ENCODE measurements around the gene NXPH3.

NXPH3 gene

DNA sequence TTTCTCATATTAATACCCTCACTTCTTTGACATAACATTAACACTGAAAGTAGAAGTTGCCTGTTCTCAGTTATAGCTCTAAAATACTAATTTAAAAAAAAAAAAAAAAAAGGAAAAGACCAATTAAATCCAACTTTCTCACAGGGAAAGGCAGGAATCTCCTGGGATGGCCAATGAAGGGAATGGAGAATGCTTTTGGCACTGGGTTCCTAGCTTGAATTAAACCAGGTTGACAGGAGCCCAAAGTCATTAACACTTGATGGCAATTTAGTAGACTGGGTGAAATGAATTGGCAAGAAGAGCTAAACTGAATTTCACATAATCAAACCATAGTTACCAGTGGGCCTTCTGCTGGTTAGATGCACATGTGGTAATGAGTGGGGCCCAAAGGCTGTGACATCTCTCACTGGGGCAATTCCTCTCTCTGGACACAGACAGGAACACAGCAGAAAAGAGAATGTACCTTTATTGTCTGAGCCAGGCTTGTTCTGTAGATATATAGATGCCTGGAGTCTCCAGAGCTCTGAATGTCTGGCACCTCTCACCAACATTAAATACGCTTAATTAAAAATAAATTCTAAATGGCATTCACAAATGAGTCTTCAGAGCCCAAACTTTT is 37.6 kb downstream of the NXPH3 start:
- no peaks in the 10 kb centered on the region for H3K4me1 ChIP-seq (ENCODE audit: insufficient read depth, low read length, severe bottlenecking)
- no peak overlapping the region for H3K4me2 ChIP-seq (ENCODE audit: low read length)
- no peak for TF ChIP-seq EZH2 (IDR thresholded peaks at IDR 0.05; ENCODE audit: borderline replicate concordance, low read length)
- TF ChIP-seq, protein P1, sequence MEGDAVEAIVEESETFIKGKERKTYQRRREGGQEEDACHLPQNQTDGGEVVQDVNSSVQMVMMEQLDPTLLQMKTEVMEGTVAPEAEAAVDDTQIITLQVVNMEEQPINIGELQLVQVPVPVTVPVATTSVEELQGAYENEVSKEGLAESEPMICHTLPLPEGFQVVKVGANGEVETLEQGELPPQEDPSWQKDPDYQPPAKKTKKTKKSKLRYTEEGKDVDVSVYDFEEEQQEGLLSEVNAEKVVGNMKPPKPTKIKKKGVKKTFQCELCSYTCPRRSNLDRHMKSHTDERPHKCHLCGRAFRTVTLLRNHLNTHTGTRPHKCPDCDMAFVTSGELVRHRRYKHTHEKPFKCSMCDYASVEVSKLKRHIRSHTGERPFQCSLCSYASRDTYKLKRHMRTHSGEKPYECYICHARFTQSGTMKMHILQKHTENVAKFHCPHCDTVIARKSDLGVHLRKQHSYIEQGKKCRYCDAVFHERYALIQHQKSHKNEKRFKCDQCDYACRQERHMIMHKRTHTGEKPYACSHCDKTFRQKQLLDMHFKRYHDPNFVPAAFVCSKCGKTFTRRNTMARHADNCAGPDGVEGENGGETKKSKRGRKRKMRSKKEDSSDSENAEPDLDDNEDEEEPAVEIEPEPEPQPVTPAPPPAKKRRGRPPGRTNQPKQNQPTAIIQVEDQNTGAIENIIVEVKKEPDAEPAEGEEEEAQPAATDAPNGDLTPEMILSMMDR (IDR thresholded peaks at IDR 0.05; ENCODE audit: low read length): no peak
- no peak overlapping the region for H3K9ac ChIP-seq (ENCODE audit: low read length)
- H3K9me3 ChIP-seq (ENCODE audit: low read length): no peaks in the 10 kb centered on the region
- no peaks in the 10 kb centered on the region for H3K9me2 ChIP-seq (ENCODE audit: low read depth, low read length)
- no peaks in the 10 kb centered on the region for H4K20me1 ChIP-seq (ENCODE audit: insufficient read depth, low read length)
- H2AFZ ChIP-seq (ENCODE audit: low read length): no peak overlapping the region
- no peaks in the 10 kb centered on the region for H3K27me3 ChIP-seq (ENCODE audit: insufficient read depth, low read length)
- peaks cover 72% of the 10 kb centered on the region for H3K36me3 ChIP-seq (ENCODE audit: insufficient read depth, low read length)
- no peak overlapping the region for H3K4me3 ChIP-seq (ENCODE audit: low read depth, low read length, poor library complexity, severe bottlenecking)
- H3F3A ChIP-seq (ENCODE audit: insufficient read depth, low read length): no peaks in the 10 kb centered on the region
- H3K27ac ChIP-seq (ENCODE audit: low read depth, low read length, poor library complexity, severe bottlenecking): no peak overlapping the region
- no peaks in the 10 kb centered on the region for H3K79me2 ChIP-seq (ENCODE audit: insufficient read depth, low read length)

DNA sequence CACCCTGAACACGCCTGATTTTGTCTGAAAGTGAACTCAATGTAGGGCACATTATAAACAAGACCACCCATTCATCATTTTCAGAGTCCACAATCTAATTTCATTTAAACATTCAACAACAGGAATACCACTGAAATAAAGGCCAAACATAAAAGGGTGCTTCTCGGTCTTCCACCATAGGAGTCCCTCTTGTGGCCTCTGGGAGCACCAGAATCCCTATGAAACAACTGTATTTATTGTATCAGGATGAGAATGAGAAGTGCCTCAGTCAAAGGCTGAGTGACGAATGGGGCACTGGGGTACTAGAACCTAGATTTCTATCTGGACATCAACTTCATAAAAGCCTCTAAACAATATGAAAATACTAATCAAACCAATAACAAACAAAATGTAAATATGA is 40.4 kb downstream of the NXPH3 start:
- Histone ChIP-seq H2AFZ (ENCODE audit: low read length) (no peak overlapping the region), H3K27me3 (ENCODE audit: insufficient read depth, low read length) (no peaks in the 10 kb centered on the region), H3K36me3 (ENCODE audit: insufficient read depth, low read length) (peaks cover 62% of the 10 kb centered on the region), H3F3A (ENCODE audit: insufficient read depth, low read length) (no peaks in the 10 kb centered on the region), H3K27ac (ENCODE audit: low read depth, low read length, poor library complexity, severe bottlenecking) (no peak overlapping the region), H3K9ac (ENCODE audit: low read length) (no peak overlapping the region), H3K4me1 (ENCODE audit: insufficient read depth, low read length, severe bottlenecking) (no peaks in the 10 kb centered on the region), H3K79me2 (ENCODE audit: insufficient read depth, low read length) (no peaks in the 10 kb centered on the region), H3K4me2 (ENCODE audit: low read length) (no peak overlapping the region), H3K4me3 (ENCODE audit: low read depth, low read length, poor library complexity, severe bottlenecking) (no peak overlapping the region), H4K20me1 (ENCODE audit: insufficient read depth, low read length) (no peaks in the 10 kb centered on the region), H3K9me3 (ENCODE audit: low read length) (no peaks in the 10 kb centered on the region), H3K9me2 (ENCODE audit: low read depth, low read length) (no peaks in the 10 kb centered on the region)
- TF ChIP-seq, protein P1 (IDR thresholded peaks at IDR 0.05; ENCODE audit: low read length): no peak
- no peak for TF ChIP-seq EZH2 (IDR thresholded peaks at IDR 0.05; ENCODE audit: borderline replicate concordance, low read length)

DNA sequence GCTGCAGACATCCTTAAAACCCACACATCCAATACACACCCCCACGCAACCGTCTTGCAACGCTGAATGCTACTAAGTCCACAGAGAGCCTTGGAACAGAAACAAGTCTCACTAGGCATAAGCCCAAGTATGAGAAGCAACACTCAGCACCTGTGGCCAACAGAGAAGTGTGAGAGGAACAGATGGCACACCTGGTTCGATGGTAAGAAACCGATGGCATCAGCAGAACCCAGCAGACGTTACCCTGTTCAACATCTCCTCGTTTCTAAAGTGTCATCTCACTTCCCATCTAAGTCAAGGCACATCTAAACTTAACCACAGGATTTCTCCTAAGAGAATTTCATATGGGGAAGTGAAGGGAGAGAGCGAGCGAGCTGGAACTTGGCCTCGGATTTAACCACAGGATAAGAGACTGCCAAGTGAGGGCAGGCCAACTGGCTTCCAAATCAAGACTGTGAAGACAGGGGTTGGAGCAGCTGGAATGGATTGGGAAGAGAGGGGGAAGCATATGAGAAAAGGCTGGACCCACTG is 41.0 kb downstream of the NXPH3 start:
- no peak for TF ChIP-seq EZH2 (IDR thresholded peaks at IDR 0.05; ENCODE audit: borderline replicate concordance, low read length)
- no peak overlapping the region for H2AFZ ChIP-seq (ENCODE audit: low read length)
- H3K9me2 ChIP-seq (ENCODE audit: low read depth, low read length): no peaks in the 10 kb centered on the region
- H3K36me3 ChIP-seq (ENCODE audit: insufficient read depth, low read length): peaks cover 63% of the 10 kb centered on the region
- H4K20me1 ChIP-seq (ENCODE audit: insufficient read depth, low read length): no peaks in the 10 kb centered on the region
- no peaks in the 10 kb centered on the region for H3F3A ChIP-seq (ENCODE audit: insufficient read depth, low read length)
- H3K27ac ChIP-seq (ENCODE audit: low read depth, low read length, poor library complexity, severe bottlenecking): no peak overlapping the region
- H3K9ac ChIP-seq (ENCODE audit: low read length): no peak overlapping the region
- no peak overlapping the region for H3K4me2 ChIP-seq (ENCODE audit: low read length)
- no peak overlapping the region for H3K4me3 ChIP-seq (ENCODE audit: low read depth, low read length, poor library complexity, severe bottlenecking)
- H3K4me1 ChIP-seq (ENCODE audit: insufficient read depth, low read length, severe bottlenecking): no peaks in the 10 kb centered on the region
- H3K9me3 ChIP-seq (ENCODE audit: low read length): no peaks in the 10 kb centered on the region
- H3K27me3 ChIP-seq (ENCODE audit: insufficient read depth, low read length): no peaks in the 10 kb centered on the region
- no peaks in the 10 kb centered on the region for H3K79me2 ChIP-seq (ENCODE audit: insufficient read depth, low read length)

Measured in OCI-LY1 (cell line).